Keratinocyte (primary cell): ENCODE measurements around the gene CYP46A1. TPM values are rescaled to one million over a fixed set of nuclear protein-coding genes. Genes with fewer than 3 reads are reported as not detected.
"Not testable (repeated sequence)": the region's sequence is repeated elsewhere in the genome, so short reads cannot be mapped to it uniquely, and the experiment has no call there.

Experiments
- DNase-seq: peaks from one replicate; pipeline ENCODE4 v3.0.0-alpha.2; 2011; ENCODE audit warnings: low read depth, missing footprints, low spot score
- FAIRE-seq: peaks from 2 replicates; lab custom pipeline; 2011; peaks lifted over from hg19 to GRCh38; lab: Jason Lieb, UNC
- H2AFZ ChIP-seq: 2 replicates; pipeline ENCODE4 v1.6.0; 2012; ENCODE audit warnings: low read length, control low read depth, inconsistent platforms; ENCODE audit not compliant: control insufficient read depth
- H3K27ac ChIP-seq: 2 replicates; pipeline ENCODE4 v1.5.1; 2011; ENCODE audit warnings: low read length; ENCODE audit not compliant: control insufficient read depth, insufficient read depth
- H3K27me3 ChIP-seq: 3 replicates; pipeline ENCODE4 v1.6.0; 2011; ENCODE audit warnings: low read length; ENCODE audit not compliant: control insufficient read depth, insufficient read depth; ENCODE audit errors: extremely low read depth
- H3K36me3 ChIP-seq, 2 experiments: 2 replicates in 1 of 2; 3 replicates in 1 of 2; pipeline ENCODE4 v1.5.1; 2011; ENCODE audit warnings: low read length in 2 of 2, mild to moderate bottlenecking in 1 of 2; ENCODE audit not compliant: control insufficient read depth in 2 of 2, insufficient read depth in 2 of 2; ENCODE audit errors: extremely low read depth in 1 of 2
- H3K4me1 ChIP-seq: 3 replicates; pipeline ENCODE4 v1.5.1; 2011; ENCODE audit warnings: low read length; ENCODE audit not compliant: control insufficient read depth, insufficient read depth; ENCODE audit errors: extremely low read depth
- H3K4me2 ChIP-seq: 3 replicates; pipeline ENCODE4 v1.6.0; 2011; ENCODE audit warnings: low read depth, low read length; ENCODE audit not compliant: control insufficient read depth, insufficient read depth; ENCODE audit errors: extremely low read depth
- H3K4me3 ChIP-seq, 3 experiments: fragments of 200-600 bp in 1 of 3; sonication (generic) in 1 of 3; 2 replicates in 2 of 3; 3 replicates in 1 of 3; pipeline ENCODE4 v1.5.1; 2011 to 2016; ENCODE audit warnings: low read length in 3 of 3, mild to moderate bottlenecking in 3 of 3, control low read depth in 2 of 3, inconsistent platforms in 1 of 3, low read depth in 1 of 3, mixed read lengths in 1 of 3, mixed run types in 1 of 3, moderate library complexity in 1 of 3; ENCODE audit not compliant: control insufficient read depth in 2 of 3, insufficient read depth in 2 of 3; ENCODE audit errors: extremely low read depth in 1 of 3
- H3K79me2 ChIP-seq: 2 replicates; pipeline ENCODE4 v1.6.0; 2012; ENCODE audit warnings: low read length; ENCODE audit not compliant: control insufficient read depth, insufficient read depth
- H3K9ac ChIP-seq: 3 replicates; pipeline ENCODE4 v1.6.0; 2011; ENCODE audit warnings: low read length; ENCODE audit not compliant: control insufficient read depth, insufficient read depth; ENCODE audit errors: extremely low read depth
- H3K9me1 ChIP-seq: 3 replicates; pipeline ENCODE4 v1.6.0; 2011; ENCODE audit warnings: low read length; ENCODE audit not compliant: control insufficient read depth, insufficient read depth; ENCODE audit errors: extremely low read depth
- H3K9me3 ChIP-seq: 2 replicates; pipeline ENCODE4 v1.5.1; 2012; ENCODE audit warnings: low read depth, low read length; ENCODE audit not compliant: control insufficient read depth
- H4K20me1 ChIP-seq: 3 replicates; pipeline ENCODE4 v1.6.0; 2011; ENCODE audit warnings: low read length; ENCODE audit not compliant: control insufficient read depth, insufficient read depth; ENCODE audit errors: extremely low read depth
- EZH2 ChIP-seq: IDR thresholded peaks from one replicate; pipeline ENCODE4 v1.6.1; 2012; ENCODE audit warnings: inconsistent platforms, mild to moderate bottlenecking, low read length, moderate library complexity
- dilution Hi-C: fragments of 300-500 bp; cut with MboI; formaldehyde crosslinking; loops from one replicate; pipeline ENCODE4 v1.7.0; 2020; ENCODE audit warnings: low sequenced_read_pairs; ENCODE audit not compliant: extremely low pct_ligation_motif_present
- polyA plus RNA-seq, 5 experiments: library from polyadenylated mRNA; depleted of rRNA in 3 of 5; stranded (reverse) in 3 of 5; stranded (forward) in 1 of 5; unstranded in 1 of 5; fragments of >200 nt; gene quantifications; 1 replicate in 1 of 5; 2 replicates in 3 of 5; 3 replicates in 1 of 5; pipeline versions ENCODE4 v1.2.1 to v1.2.3, GENCODE V29; 2011 to 2012; ENCODE audit warnings: missing spikeins in 2 of 5, low read depth in 1 of 5, low replicate concordance in 1 of 5
- TF ChIP-seq, protein P1 (sequence below), 3 experiments: IDR thresholded peaks in 1 of 3; conservative IDR thresholded peaks in 1 of 3; optimal IDR thresholded peaks in 1 of 3; 2 replicates in 2 of 3; 3 replicates in 1 of 3; pipeline versions ENCODE3 to v1.5.1; 2011; ENCODE audit warnings: low read length in 3 of 3, mild to moderate bottlenecking in 3 of 3, moderate library complexity in 2 of 3, control low read depth in 1 of 3, inconsistent platforms in 1 of 3; ENCODE audit not compliant: insufficient read depth in 2 of 3; ENCODE audit errors: extremely low read depth in 1 of 3

CYP46A1 gene
- polyA plus RNA-seq, 1 donor (not counting 4 experiments of a cell fraction or from before 2014, with no cell fraction given), result 0.01 TPM

DNA sequence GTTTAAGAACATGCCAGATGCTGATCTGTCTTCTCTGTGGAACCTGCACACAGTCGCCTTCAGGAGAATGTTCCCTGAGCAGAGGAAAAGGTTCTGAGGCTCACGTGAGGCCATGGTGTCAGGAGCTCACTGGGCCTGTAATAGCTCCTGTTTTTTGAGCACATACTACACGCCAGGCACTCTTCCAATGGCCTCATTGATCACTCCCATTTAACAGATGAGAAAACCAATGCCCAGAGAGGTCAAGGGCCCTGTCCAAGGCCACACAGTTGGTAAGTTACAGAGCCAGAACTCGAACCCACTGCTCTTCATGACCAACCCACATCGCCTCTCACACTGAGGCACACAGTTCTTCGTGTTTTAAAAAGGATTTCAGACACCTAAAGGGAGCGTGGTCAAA, 46.5 kb upstream of the CYP46A1 start:
- TF ChIP-seq EZH2, result no peak
- TF ChIP-seq, protein P1, sequence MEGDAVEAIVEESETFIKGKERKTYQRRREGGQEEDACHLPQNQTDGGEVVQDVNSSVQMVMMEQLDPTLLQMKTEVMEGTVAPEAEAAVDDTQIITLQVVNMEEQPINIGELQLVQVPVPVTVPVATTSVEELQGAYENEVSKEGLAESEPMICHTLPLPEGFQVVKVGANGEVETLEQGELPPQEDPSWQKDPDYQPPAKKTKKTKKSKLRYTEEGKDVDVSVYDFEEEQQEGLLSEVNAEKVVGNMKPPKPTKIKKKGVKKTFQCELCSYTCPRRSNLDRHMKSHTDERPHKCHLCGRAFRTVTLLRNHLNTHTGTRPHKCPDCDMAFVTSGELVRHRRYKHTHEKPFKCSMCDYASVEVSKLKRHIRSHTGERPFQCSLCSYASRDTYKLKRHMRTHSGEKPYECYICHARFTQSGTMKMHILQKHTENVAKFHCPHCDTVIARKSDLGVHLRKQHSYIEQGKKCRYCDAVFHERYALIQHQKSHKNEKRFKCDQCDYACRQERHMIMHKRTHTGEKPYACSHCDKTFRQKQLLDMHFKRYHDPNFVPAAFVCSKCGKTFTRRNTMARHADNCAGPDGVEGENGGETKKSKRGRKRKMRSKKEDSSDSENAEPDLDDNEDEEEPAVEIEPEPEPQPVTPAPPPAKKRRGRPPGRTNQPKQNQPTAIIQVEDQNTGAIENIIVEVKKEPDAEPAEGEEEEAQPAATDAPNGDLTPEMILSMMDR (optimal IDR thresholded peaks at IDR 0.05 in 1 of 3, IDR thresholded peaks at IDR 0.05 in 1 of 3, conservative IDR thresholded peaks at IDR 0.05 in 1 of 3; ENCODE audit: extremely low read depth in 1 of 3, insufficient read depth in 2 of 3, low read length in 3 of 3), result no peak
- no peak for DNase-seq
- dilution Hi-C loops, result no loop called here

DNA sequence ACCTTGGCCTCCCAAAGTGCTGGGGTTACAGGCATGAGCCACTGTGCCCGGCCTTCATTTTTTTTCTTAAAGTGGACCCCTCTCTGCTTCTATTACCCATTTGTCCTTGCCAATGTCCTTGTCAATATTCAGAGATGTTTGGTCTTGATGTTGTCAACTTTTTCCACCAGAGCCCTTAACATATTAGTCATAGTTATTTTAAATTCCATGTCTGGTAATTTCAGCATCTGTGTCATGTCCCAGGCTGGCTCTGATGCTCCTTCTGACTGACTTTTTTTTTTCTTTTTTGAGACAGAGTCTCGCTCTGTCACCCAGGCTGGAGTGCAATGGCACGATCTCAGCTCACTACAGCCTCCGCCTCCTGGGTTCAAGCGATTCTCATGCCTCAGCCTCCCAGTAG, 41.3 kb upstream of the CYP46A1 start:
- peaks cover 27% of the 10 kb centered on the region for H3K27me3 ChIP-seq
- dilution Hi-C loops, H2AFZ ChIP-seq, H3K9me1 ChIP-seq, H3K4me1 ChIP-seq, H3K9ac ChIP-seq, H3K4me2 ChIP-seq, H4K20me1 ChIP-seq, H3K79me2 ChIP-seq, DNase-seq, H3K36me3 ChIP-seq, FAIRE-seq, H3K27ac ChIP-seq, H3K4me3 ChIP-seq, H3K9me3 ChIP-seq: not testable (repeated sequence)

More for the DNA sequence above, 46.5 kb upstream of the CYP46A1 start:
- peaks cover 6% of the 10 kb centered on the region for H3K27me3 ChIP-seq
- H3K9ac ChIP-seq, result no peak overlapping the region
- H3K36me3 ChIP-seq, result no peaks in the 10 kb centered on the region
- no peak overlapping the region for H3K4me2 ChIP-seq
- no peak for FAIRE-seq
- H3K9me1 ChIP-seq, result no peaks in the 10 kb centered on the region
- H3K27ac ChIP-seq, result no peak overlapping the region
- no peak overlapping the region for H2AFZ ChIP-seq
- H3K4me3 ChIP-seq, result no peak overlapping the region
- no peaks in the 10 kb centered on the region for H3K4me1 ChIP-seq
- no peaks in the 10 kb centered on the region for H4K20me1 ChIP-seq
- H3K79me2 ChIP-seq, result no peaks in the 10 kb centered on the region
- H3K9me3 ChIP-seq, result no peaks in the 10 kb centered on the region

DNA sequence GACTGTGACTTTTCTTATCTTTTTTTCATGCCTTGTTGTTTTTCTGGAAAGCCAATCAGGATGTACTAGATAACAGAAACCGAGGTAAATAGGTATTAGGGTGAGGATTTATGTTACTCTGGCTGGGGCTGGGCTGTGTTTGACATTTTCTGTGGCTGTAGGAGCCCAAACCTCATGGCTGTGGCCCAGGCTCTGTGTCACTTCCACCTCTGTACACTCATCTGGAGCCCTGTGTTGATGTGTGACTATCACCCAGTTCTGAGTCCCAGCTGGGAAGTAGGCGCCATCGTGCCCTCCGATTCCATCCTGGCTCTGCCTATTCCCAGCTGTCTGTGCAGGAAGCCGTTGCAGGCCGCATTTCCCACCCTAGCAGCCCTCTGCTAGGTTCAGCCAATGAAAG, 40.8 kb upstream of the CYP46A1 start:
- Histone ChIP-seq H3K9ac (no peak overlapping the region), H3K4me1 (no peaks in the 10 kb centered on the region), H3K27ac (no peak overlapping the region), H3K27me3 (peaks cover 27% of the 10 kb centered on the region), H4K20me1 (no peaks in the 10 kb centered on the region), H3K4me3 (no peak overlapping the region), H3K36me3 (no peaks in the 10 kb centered on the region), H3K9me1 (no peaks in the 10 kb centered on the region), H3K9me3 (no peaks in the 10 kb centered on the region), H3K4me2 (no peak overlapping the region), H2AFZ (no peak overlapping the region), H3K79me2 (no peaks in the 10 kb centered on the region)
- FAIRE-seq, result no peak
- no peak for DNase-seq
- dilution Hi-C loops, result no loop called here
- TF ChIP-seq, protein P1 (optimal IDR thresholded peaks at IDR 0.05 in 1 of 3, IDR thresholded peaks at IDR 0.05 in 1 of 3, conservative IDR thresholded peaks at IDR 0.05 in 1 of 3; ENCODE audit: extremely low read depth in 1 of 3, insufficient read depth in 2 of 3, low read length in 3 of 3), result no peak
- no peak for TF ChIP-seq EZH2
